Sigmoid colon (tissue), 7 donors: ENCODE results near the gene TGFBI. TPM values are rescaled to one million over a fixed set of nuclear protein-coding genes. Genes with fewer than 3 reads are reported as not detected.

ENCODE experiments used
- DNase-seq: peaks from one replicate; pipeline ENCODE4 v3.0.0-alpha.2; 2019
- H3K27ac ChIP-seq, 4 donors: fragments of 200-600 bp; sonication (generic); one replicate each; pipeline ENCODE4 v1.5.1; 2016 to 2019; ENCODE audit warnings: mild to moderate bottlenecking in 1 of 4
- H3K27me3 ChIP-seq, 3 donors: fragments of 200-600 bp; sonication (generic); one replicate each; pipeline ENCODE4 v1.5.1; 2019; ENCODE audit warnings: mild to moderate bottlenecking in 1 of 3
- H3K36me3 ChIP-seq, 4 donors: fragments of 200-600 bp; sonication (generic); one replicate each; pipeline ENCODE4 v1.5.1; 2016 to 2019
- H3K4me1 ChIP-seq, 4 donors: fragments of 200-600 bp; sonication (generic); one replicate each; pipeline ENCODE4 v1.5.1; 2017 to 2019
- H3K4me3 ChIP-seq, 4 donors: fragments of 200-600 bp; sonication (generic); one replicate each; pipeline ENCODE4 v1.5.1; 2017 to 2019; ENCODE audit warnings: mild to moderate bottlenecking in 2 of 4, moderate library complexity in 1 of 4
- H3K9me3 ChIP-seq, 4 donors: fragments of 200-600 bp in 3 of 4; sonication (generic) in 3 of 4; one replicate each; pipeline versions ENCODE4 v1.5.1 to v1.6.1; 2013 to 2019
- CTCF ChIP-seq, 4 experiments: fragments of 450-650 bp in 3 of 4; fragments of 200-600 bp in 1 of 4; IDR thresholded peaks; one replicate each; pipeline ENCODE4 v1.5.1; 2016 to 2019; ENCODE audit warnings: antibody characterized with exemption in 4 of 4, mild to moderate bottlenecking in 3 of 4, moderate library complexity in 2 of 4
- EP300 ChIP-seq, 4 donors: sonication (generic); formaldehyde crosslinking; IDR thresholded peaks; one replicate each; pipeline ENCODE4 v1.6.1; 2017; ENCODE audit warnings: antibody characterized with exemption in 4 of 4
- POLR2A ChIP-seq, 2 donors: fragments of 450-650 bp; IDR thresholded peaks; one replicate each; pipeline ENCODE4 v1.6.1; 2016; ENCODE audit warnings: antibody characterized with exemption in 2 of 2, mild to moderate bottlenecking in 2 of 2, moderate library complexity in 2 of 2
- POLR2AphosphoS5 ChIP-seq, 4 donors: sonication (generic); formaldehyde crosslinking; IDR thresholded peaks; one replicate each; pipeline ENCODE4 v1.6.1; 2017; ENCODE audit warnings: antibody characterized with exemption in 4 of 4
- WGBS, 2 donors: extraction: QIAGEN DNeasy Blood & Tissue Kit; methylation state at CpG; one replicate each; pipeline ENCODE4 v1.1.7; 2013; 5-methylcytosine and 5-hydroxymethylcytosine counted together
- intact Hi-C: fragments of 100-400 bp; cut with DNase I; formaldehyde crosslinking; loops from one replicate; pipeline ENCODE4 v1.15.1; 2023
- polyA plus RNA-seq, 3 donors: library from polyadenylated mRNA; stranded (reverse); fragments of 200-250 nt; gene quantifications; one replicate each; pipeline ENCODE4 v1.2.3, GENCODE V29; 2013
- total RNA-seq, 4 donors: library from RNA; depleted of rRNA; stranded (reverse); fragments of >200 nt; gene quantifications; one replicate each; pipeline ENCODE4 v1.1.0, GENCODE V29; 2016
- donor health status: healthy with polysubstance abuse.
- donor health status: Bipolar disorder and iron deficiency.
- donor health status: healthy.

The TGFBI gene
- total and polyA plus RNA-seq, 7 donors: 48.6 to 178 (median 67.4) TPM

GRCh38 chr5:136103118-136103517 is 74.3 kb downstream of the TGFBI start:
- H3K4me3 ChIP-seq: no peak overlapping the region
- H3K4me1 ChIP-seq: no peaks in the 10 kb centered on the region
- H3K36me3 ChIP-seq: no peaks in the 10 kb centered on the region
- H3K27me3 ChIP-seq: no peaks in the 10 kb centered on the region
- intact Hi-C loops: no loop called here
- no peak overlapping the region for H3K27ac ChIP-seq
- H3K9me3 ChIP-seq: no peaks in the 10 kb centered on the region
- DNase-seq: no peak
- WGBS, 2 donors: 93 to 94% methylated on average over 1 of the region's 1 CpG
- TF ChIP-seq EP300 (IDR thresholded peaks at IDR 0.05) (no peak), POLR2AphosphoS5 (IDR thresholded peaks at IDR 0.05) (no peak), CTCF (IDR thresholded peaks at IDR 0.05) (no peak), POLR2A (IDR thresholded peaks at IDR 0.05) (no peak)

DNA sequence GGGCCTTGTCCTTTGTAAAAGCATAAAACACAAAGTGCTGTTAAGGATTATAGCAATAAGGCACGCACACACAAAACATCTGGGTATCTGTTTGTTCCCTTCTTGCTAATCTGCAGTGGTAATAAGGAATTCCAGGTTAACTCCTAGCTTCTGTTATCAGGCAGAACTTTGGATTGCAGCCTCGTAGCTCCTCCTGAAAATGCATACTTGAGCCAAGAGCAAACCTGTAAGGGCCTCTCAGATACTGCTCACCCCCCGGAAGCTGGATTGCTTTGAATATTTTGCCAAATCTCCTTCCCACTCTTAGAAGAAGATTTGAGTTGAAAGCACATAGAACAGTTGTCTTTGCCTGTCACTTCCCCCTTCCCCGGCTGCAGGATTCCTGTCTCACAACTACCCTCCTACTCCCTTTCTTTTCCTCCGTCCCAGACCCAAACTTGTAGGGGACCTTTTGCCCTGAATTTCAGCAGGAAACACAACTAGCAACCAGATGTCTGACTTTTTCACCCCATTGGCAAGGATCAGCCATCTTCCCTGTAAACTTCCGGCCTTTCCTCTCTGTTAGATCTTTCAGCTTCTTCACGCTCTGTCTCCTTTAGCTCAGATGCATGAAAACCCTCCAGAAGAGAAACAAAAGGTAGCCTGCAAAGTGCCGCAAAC is 75.6 kb downstream of the TGFBI start:
- Histone ChIP-seq H3K4me3 (no peak overlapping the region), H3K9me3 (no peaks in the 10 kb centered on the region), H3K4me1 (no peaks in the 10 kb centered on the region), H3K36me3 (no peaks in the 10 kb centered on the region), H3K27me3 (no peaks in the 10 kb centered on the region), H3K27ac (no peak overlapping the region)
- WGBS, 2 donors: 42 to 62% methylated on average over 8 of the region's 8 CpGs
- no peak for DNase-seq
- no peak for TF ChIP-seq EP300 (IDR thresholded peaks at IDR 0.05)
- TF ChIP-seq POLR2A (IDR thresholded peaks at IDR 0.05): no peak
- no peak for TF ChIP-seq POLR2AphosphoS5 (IDR thresholded peaks at IDR 0.05)
- TF ChIP-seq CTCF (IDR thresholded peaks at IDR 0.05): no peak
- intact Hi-C loops: no loop called here

DNA sequence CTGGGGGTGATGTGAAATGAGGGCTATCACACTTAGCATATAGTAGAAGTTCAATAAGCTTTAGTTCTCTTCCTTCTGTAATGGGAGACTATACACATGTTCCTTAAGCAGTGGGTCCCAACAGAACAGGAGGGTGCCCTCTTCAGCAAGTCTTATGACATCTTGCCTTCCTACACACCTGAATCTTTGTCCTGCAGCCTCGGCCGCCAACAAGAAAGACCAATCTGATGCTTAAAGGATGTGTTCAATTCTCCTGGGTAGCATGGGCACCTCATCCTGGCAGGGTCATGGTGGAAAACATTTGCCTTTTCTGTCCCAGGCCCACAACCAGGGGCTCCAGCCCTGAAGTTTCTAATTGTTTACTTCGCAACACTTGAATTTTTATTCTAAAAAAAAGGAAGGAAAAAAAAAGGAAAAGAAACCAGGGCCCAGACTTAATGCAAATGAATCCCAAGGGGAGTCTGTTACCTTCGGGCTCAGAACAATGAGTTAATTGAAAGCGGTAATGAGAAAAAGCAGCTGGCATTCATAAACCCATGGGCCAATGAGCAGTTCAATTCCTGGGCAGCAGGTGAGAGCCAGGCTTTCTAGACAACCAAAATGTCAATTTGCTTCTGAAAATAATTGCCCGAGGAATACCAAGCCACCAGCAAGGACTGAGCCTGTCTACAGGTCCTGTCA is 77.7 kb downstream of the TGFBI start:
- Histone ChIP-seq H3K36me3 (no peaks in the 10 kb centered on the region), H3K4me3 (no peak overlapping the region), H3K27me3 (no peaks in the 10 kb centered on the region), H3K9me3 (no peaks in the 10 kb centered on the region), H3K27ac (no peak overlapping the region), H3K4me1 (no peaks in the 10 kb centered on the region)
- TF ChIP-seq POLR2AphosphoS5 (IDR thresholded peaks at IDR 0.05): no peak
- no peak for TF ChIP-seq EP300 (IDR thresholded peaks at IDR 0.05)
- TF ChIP-seq POLR2A (IDR thresholded peaks at IDR 0.05): no peak
- intact Hi-C loops: no loop called here
- DNase-seq: no peak
- 62 to 78% methylated on average over 6 of the region's 6 CpGs for WGBS, 2 donors

GRCh38 chr5:136108180-136108611 is 79.4 kb downstream of the TGFBI start:
- 92% methylated on average over 2 of the region's 2 CpGs for WGBS, 2 donors
- Histone ChIP-seq H3K27me3 (no peaks in the 10 kb centered on the region), H3K27ac (no peak overlapping the region), H3K36me3 (no peaks in the 10 kb centered on the region), H3K4me3 (no peak overlapping the region), H3K9me3 (no peaks in the 10 kb centered on the region), H3K4me1 (no peaks in the 10 kb centered on the region)
- TF ChIP-seq POLR2A (IDR thresholded peaks at IDR 0.05) (no peak), EP300 (IDR thresholded peaks at IDR 0.05) (no peak), POLR2AphosphoS5 (IDR thresholded peaks at IDR 0.05) (no peak), CTCF (IDR thresholded peaks at IDR 0.05) (no peak)
- intact Hi-C loops: no loop called here
- DNase-seq: no peak

GRCh38 chr5:136108766-136109165 is 80.0 kb downstream of the TGFBI start:
- no peak for DNase-seq
- H3K4me3 ChIP-seq: no peak overlapping the region
- H3K27ac ChIP-seq: no peak overlapping the region
- no peaks in the 10 kb centered on the region for H3K36me3 ChIP-seq
- H3K9me3 ChIP-seq: no peaks in the 10 kb centered on the region
- no peaks in the 10 kb centered on the region for H3K27me3 ChIP-seq
- intact Hi-C loops: no loop called here
- WGBS, 2 donors: 95 to 99% methylated on average over 1 of the region's 1 CpG
- H3K4me1 ChIP-seq: no peaks in the 10 kb centered on the region
- TF ChIP-seq EP300 (IDR thresholded peaks at IDR 0.05) (no peak), POLR2A (IDR thresholded peaks at IDR 0.05) (no peak), POLR2AphosphoS5 (IDR thresholded peaks at IDR 0.05) (no peak), CTCF (IDR thresholded peaks at IDR 0.05) (no peak)
